Omental fat pad (tissue), 4 donors: Measurements from ENCODE around the gene IGF2BP2. TPM values are rescaled to one million over a fixed set of nuclear protein-coding genes. Genes with fewer than 3 reads are reported as not detected.

Experiments used
- ATAC-seq: fragments of 150-250 bp; one replicate; pipeline ENCODE4 v1.9.1; 2016; ENCODE audit warnings: mild to moderate bottlenecking, moderate library complexity; ENCODE audit not compliant: low FRiP score
- DNase-seq: peaks from one replicate; pipeline ENCODE4 v3.0.0-alpha.2; 2019; ENCODE audit warnings: low spot score
- total RNA-seq, 4 donors: library from RNA; depleted of rRNA; stranded (reverse); fragments of >200 nt; gene quantifications; one replicate each; pipeline ENCODE4 v1.1.0, GENCODE V29; 2016
- TF ChIP-seq, protein P1 (sequence below), 3 donors: fragments of 450-650 bp; IDR thresholded peaks; one replicate each; pipeline ENCODE4 v1.5.1; 2016 to 2017; ENCODE audit warnings: antibody characterized with exemption in 3 of 3, mild to moderate bottlenecking in 3 of 3, moderate library complexity in 2 of 3

The IGF2BP2 gene
- total RNA-seq, 4 donors from 2014 or later, result 7.3 to 48.9 (median 18.7) TPM

DNA sequence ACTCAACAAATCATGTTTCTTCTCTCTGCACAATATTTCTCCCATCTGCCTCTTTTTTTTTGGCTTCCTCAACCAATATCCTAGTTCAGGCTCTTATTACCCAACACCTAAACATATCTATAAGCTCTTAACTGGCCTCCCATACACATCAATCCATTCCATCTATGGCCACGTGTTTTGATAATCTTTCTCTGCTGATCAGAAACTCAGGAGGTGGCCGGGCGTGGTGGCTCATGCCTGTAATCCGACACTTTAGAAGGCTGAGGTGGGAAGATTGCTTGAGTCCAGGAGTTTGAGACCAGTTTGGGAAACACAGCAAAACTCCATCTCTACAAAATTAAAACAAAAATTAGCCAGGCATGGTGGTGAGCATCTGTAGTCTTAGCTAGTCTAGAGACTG is 68.4 kb downstream of the IGF2BP2 start:
- DNase-seq (no peak), ATAC-seq (no peak)
- TF ChIP-seq, protein P1, sequence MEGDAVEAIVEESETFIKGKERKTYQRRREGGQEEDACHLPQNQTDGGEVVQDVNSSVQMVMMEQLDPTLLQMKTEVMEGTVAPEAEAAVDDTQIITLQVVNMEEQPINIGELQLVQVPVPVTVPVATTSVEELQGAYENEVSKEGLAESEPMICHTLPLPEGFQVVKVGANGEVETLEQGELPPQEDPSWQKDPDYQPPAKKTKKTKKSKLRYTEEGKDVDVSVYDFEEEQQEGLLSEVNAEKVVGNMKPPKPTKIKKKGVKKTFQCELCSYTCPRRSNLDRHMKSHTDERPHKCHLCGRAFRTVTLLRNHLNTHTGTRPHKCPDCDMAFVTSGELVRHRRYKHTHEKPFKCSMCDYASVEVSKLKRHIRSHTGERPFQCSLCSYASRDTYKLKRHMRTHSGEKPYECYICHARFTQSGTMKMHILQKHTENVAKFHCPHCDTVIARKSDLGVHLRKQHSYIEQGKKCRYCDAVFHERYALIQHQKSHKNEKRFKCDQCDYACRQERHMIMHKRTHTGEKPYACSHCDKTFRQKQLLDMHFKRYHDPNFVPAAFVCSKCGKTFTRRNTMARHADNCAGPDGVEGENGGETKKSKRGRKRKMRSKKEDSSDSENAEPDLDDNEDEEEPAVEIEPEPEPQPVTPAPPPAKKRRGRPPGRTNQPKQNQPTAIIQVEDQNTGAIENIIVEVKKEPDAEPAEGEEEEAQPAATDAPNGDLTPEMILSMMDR (IDR thresholded peaks at IDR 0.05), result no peak

GRCh38 chr3:185754920-185755319 is 69.9 kb downstream of the IGF2BP2 start:
- ATAC-seq, result no peak
- TF ChIP-seq, protein P1 (IDR thresholded peaks at IDR 0.05), result no peak
- no peak for DNase-seq

DNA sequence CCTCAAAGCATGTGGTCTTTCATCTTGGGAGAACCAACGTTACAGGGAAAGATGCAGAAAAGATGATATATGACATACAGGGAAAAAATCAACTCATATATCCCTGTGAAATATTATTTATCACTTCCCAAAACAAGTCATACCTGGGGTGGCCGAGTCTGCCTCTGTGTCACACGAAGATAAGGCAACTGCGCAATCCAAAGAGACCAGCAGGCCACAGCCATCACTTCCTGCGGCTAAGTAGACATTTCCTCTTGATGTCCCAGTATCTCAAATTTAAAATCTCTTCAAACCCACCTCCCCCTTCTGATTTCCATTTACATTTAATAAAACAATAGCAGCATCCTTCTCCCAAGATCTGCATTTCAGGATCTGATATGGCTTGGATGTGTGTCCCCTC is 71.5 kb downstream of the IGF2BP2 start:
- ATAC-seq (no peak), DNase-seq (no peak)

DNA sequence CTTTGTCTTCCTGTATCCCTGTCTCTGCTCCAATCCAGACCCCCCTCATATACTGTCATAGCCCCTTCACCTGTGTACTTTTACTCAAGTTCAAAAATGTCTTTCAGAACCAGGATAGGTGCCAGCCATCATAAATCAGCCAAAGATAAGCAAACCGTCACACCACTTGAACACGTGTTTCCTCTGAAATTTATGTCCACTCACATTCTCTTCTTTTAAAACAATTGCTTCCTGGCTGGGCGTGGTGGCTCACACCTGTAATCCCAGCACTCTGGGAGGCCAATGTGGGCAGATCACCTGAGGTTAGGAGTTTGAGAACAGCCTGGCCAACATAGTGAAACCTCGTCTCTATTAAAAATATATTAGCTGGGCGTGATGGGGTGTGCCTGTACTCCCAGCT is 74.1 kb downstream of the IGF2BP2 start:
- DNase-seq, result no peak
- ATAC-seq, result no peak
- TF ChIP-seq, protein P1 (IDR thresholded peaks at IDR 0.05), result no peak

More for the DNA sequence above, 71.5 kb downstream of the IGF2BP2 start:
- TF ChIP-seq, protein P1 (IDR thresholded peaks at IDR 0.05), result no peak

DNA sequence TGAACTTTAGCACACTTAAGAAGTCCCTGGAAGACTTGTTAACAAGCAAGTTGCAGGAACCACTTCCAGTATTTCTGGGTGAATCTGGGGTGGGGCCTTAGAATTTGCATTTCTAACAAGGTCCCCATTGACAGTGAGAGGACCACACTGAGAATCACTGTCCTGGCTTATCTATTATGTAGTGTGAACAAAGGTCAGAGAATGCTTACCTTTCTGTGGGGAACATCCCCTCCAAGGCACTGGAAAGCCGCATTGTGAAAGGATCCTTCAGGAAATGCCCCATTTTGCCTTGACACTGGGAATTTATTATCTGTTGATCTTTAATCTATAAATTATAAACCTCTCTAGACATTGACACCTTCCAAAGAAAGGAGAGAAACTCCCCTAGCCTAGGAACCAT is 74.8 kb downstream of the IGF2BP2 start:
- TF ChIP-seq, protein P1 (IDR thresholded peaks at IDR 0.05), result no peak
- no peak for DNase-seq
- no peak for ATAC-seq

DNA sequence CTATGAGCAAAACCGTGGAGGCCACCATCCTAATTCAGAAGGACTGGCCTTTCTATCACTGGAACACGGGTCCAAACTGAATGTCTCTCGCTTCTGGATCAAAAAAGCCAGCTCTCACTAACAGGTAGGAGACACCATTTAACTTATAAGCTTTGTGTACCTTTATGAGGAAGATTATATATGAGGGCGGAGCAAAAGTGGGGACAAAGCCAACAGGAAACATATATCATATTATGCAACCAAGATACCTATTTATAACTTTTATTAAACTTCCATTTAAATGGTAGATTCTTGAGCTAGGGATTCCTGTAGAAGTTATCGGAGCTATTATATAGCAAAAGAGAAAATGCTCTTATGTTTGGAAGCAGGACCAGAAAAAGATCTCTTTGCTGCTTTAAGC is 78.4 kb downstream of the IGF2BP2 start:
- TF ChIP-seq, protein P1 (IDR thresholded peaks at IDR 0.05), result no peak
- no peak for DNase-seq
- ATAC-seq, result no peak

- TF ChIP-seq, protein P1 (IDR thresholded peaks at IDR 0.05), result no peak
- ATAC-seq (peak; percentile 70), DNase-seq (no peak)
These were observed 79.6 kb downstream of the IGF2BP2 start for GRCh38 chr3:185744997-185745843.
